GM18499 (cell line): Measurements from ENCODE around the gene SPG21.

Experiments used
- ATAC-seq: cut with Tn5 transposase; IDR thresholded peaks from one replicate; pipeline ENCODE4 v1.9.1; 2021; ENCODE audit warnings: moderate number of reproducible peaks; ENCODE audit not compliant: insufficient read depth, unreplicated experiment

Gene SPG21

GRCh38 chr15:64944961-64945360 is 44.8 kb downstream of the SPG21 start:
- no peak for ATAC-seq

GRCh38 chr15:64943512-64944225 is 46.0 kb downstream of the SPG21 start:
- no peak for ATAC-seq

- ATAC-seq = no peak
Observed at GRCh38 chr15:64942356-64942755, 47.4 kb downstream of the SPG21 start.

GRCh38 chr15:64938192-64938591 is 51.5 kb downstream of the SPG21 start:
- no peak for ATAC-seq

GRCh38 chr15:64934023-64934422 is 55.7 kb downstream of the SPG21 start:
- no peak for ATAC-seq

- ATAC-seq = no peak
Observed at GRCh38 chr15:64931381-64931780, 58.3 kb downstream of the SPG21 start.

DNA sequence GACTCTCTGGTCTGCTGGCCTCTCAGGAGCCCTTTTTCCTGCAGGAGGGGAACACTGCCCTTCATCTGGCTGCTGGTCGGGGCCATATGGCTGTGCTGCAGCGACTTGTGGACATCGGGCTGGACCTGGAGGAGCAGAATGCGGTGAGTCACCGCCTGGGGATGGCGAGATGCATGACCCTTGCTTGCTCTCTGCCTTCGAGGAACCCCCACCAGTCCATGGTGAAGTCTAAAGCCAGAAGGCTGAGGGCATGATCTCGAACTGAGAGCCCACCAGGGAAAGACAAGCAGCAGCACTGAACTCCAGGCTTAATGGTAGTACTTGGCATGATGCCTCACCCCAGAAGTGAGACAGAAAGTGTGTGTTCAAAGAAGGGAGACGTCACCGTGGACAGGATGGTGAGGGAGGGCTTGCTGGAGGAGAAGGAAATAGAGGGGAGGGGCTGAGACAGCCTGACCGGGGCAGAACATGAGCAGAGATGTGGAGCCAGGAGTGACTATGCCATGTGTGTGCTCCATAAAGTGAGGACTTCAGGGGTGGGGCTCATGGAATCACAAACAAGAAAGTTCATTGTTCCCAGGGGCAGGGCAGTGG is 58.8 kb downstream of the SPG21 start:
- no peak for ATAC-seq

DNA sequence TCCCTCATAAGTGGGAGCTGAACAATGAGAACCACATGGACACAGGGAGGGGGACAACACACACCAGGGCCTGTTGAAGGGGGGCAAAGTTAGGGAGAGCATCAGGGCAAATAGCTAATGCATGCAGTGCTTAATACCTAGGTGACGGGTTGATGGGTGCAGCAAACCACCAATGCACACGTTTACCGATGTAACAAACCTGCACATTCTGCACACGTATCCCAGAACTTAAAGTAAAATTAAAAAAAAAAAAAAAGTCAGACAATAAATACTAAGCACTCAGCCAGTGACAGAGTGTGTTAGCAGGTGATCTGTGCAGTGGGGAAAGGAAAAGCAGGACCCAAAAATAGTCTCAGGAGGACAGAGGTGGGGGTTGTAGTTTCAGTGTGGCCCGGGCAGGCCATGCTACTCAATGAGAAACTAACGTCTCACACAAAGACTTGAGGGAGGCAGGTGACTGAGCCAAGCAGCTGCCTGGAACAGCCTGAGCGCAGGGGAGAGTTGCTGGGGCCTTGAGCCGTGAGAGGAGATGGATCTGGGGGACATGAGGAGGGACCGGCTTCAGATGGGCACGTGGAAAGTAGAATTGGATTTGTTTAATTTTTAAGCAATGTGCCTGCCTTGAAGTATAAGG is 59.6 kb downstream of the SPG21 start:
- ATAC-seq = no peak

GRCh38 chr15:64928626-64929220 is 61.0 kb downstream of the SPG21 start:
- no peak for ATAC-seq

DNA sequence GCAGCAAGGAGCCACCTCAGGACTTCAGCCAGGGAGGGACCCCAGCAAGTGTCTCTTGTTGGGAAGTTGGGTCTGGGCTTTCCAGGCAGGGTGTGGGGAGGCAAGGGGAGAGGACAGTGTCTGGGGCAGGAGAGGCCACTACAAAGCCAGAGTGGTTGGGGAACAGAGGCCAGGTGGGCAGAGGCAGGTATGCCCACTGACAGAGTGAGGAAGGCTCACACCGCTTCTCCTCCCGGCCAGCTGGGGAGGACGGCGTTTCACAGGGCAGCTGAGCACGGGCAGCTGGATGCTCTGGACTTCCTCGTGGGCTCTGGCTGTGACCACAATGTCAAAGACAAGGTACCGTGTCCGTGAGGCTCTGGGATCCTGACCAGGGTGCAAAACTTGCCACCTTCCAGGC is 63.1 kb downstream of the SPG21 start:
- ATAC-seq = no peak

DNA sequence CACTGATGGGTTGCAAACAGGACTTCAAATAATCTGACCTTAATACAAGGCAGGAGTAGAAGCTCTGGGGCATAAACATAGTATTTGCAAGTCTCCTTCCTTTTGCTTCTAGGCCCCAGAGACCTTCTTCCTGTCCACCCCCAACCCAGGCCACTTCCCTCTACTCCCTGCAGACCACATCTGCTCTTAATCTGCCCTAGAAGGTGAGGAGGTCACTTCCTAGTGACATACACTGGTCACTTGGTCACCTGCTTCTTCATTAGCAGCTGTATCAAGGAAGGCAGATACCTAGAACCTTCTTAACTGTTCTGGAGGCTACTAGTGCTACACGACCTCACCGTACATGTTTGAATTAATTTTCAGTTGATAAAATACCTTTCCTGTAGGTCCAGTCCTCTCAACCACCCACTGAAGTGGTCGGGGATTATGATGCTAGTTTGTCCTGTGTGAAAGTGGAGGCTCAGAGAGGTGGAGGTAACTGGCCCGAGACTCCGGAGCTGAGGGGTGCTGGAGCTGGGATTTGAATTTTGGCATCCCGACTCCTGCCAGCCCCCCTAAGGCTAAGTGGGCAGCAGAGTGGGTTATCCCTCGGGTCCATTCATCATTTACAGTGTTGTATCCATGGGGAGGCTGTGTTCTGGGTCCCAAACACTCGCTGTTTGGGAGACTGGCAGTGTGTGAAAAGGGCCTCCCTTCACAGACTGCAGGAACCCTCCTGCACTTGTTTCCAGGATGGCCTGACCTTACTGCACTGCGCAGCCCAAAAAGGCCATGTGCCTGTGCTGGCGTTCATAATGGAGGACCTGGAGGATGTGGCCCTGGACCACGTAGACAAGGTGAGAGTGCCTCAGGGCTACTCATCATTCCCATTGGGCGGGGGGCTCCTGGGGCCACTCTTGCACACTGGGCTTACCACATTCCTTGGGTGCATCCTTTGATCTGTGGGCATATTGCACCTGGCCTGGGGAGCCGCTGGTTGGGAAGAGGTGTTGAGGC is 64.1 kb downstream of the SPG21 start:
- no peak for ATAC-seq

DNA sequence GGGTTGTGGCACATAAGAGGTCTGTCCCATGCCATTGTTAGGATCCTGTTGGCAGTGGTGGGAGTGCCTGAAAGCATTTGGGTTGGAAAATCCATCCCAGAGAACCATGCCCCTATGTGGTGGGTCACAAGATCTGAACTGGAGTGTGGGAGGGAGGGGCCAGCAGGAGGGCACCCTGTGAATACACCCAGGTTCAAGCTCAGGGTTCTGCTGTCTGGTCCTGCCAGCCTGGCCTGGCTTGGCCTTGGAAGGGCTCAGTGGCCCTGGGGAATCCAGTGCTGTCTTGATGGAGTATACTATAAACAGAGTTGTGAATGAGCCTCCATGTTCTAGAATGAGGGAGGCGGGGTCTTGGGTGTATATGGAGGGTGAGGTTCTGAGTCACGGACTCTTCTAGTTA is 66.2 kb downstream of the SPG21 start:
- ATAC-seq = no peak

DNA sequence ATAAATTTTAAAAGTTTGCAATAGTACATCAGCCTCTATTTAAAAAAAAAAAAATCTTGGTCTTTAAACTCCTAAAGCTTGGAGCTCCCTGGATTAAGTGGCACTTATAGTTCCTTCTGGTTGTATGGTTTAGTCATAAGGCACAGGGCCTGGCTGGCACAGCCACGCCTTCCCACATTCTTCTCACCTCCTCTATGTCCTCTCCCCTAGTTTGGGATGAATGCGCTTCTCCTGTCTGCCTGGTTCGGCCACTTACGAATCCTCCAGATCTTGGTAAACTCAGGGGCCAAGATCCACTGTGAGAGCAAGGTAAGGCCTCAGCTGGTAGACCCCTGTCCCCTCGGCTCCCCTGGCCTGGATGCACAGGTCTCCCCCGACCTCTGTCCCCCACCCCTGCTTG is 68.0 kb downstream of the SPG21 start:
- ATAC-seq = no peak

- no peak for ATAC-seq
Observed at GRCh38 chr15:64919721-64920120, 70.0 kb downstream of the SPG21 start.

- ATAC-seq = no peak
Observed at GRCh38 chr15:64917211-64917610, 72.5 kb downstream of the SPG21 start.

GRCh38 chr15:64916365-64916764 is 73.3 kb downstream of the SPG21 start:
- ATAC-seq = no peak

GRCh38 chr15:64915518-64916227 is 74.0 kb downstream of the SPG21 start:
- ATAC-seq = no peak
